Measurements from ENCODE around the gene CHRM4. TPM values are rescaled to one million over a fixed set of nuclear protein-coding genes. Genes with fewer than 3 reads are reported as not detected.

CHRM4 gene
- total RNA-seq, 1 donor: not detected

GRCh38 chr11:46350695-46351094 is 40.9 kb downstream of the CHRM4 start:
- no peak for DNase-seq (ENCODE audit: low read depth)
- no peak for TF ChIP-seq CTCF (IDR thresholded peaks at IDR 0.05; ENCODE audit: insufficient read depth, low read length)
- no peak overlapping the region for H3K4me3 ChIP-seq (ENCODE audit: low read depth, low read length)

GRCh38 chr11:46348566-46349401 is 42.8 kb downstream of the CHRM4 start:
- H3K4me3 ChIP-seq (ENCODE audit: low read depth, low read length): peak overlapping the region; percentile 86
- DNase-seq (ENCODE audit: low read depth): no peak
- TF ChIP-seq CTCF (IDR thresholded peaks at IDR 0.05; ENCODE audit: insufficient read depth, low read length): no peak

- DNase-seq (ENCODE audit: low read depth): no peak
Observed at GRCh38 chr11:46347637-46348311, 43.8 kb downstream of the CHRM4 start.

GRCh38 chr11:46346886-46347636 is 44.5 kb downstream of the CHRM4 start, which contains the start of gene DGKZ:
DGKZ (plus strand) TSS chr11:46347463; CDS start chr11:46347660, 197 bp downstream.
- peak within 1 kb of the TSS; percentile 86 for H3K4me3 ChIP-seq (ENCODE audit: low read depth, low read length)
- peak; percentile 53 for TF ChIP-seq CTCF (IDR thresholded peaks at IDR 0.05; ENCODE audit: insufficient read depth, low read length)
- peak; percentile 71 for DNase-seq (ENCODE audit: low read depth)

More at GRCh38 chr11:46347637-46348311, 43.8 kb downstream of the CHRM4 start:
- TF ChIP-seq CTCF (IDR thresholded peaks at IDR 0.05; ENCODE audit: insufficient read depth, low read length): no peak
- peak overlapping the region; percentile 86 for H3K4me3 ChIP-seq (ENCODE audit: low read depth, low read length)

GRCh38 chr11:46345881-46346484 is 45.6 kb downstream of the CHRM4 start:
- no peak for DNase-seq (ENCODE audit: low read depth)

More at GRCh38 chr11:46345881-46346484, 45.6 kb downstream of the CHRM4 start:
- no peak overlapping the region for H3K4me3 ChIP-seq (ENCODE audit: low read depth, low read length)
- TF ChIP-seq CTCF (IDR thresholded peaks at IDR 0.05; ENCODE audit: insufficient read depth, low read length): no peak

All from fibroblast of the aortic adventitia (primary cell).